GM18499 (cell line): ENCODE data around the gene CRB1.

Source experiments
- ATAC-seq: cut with Tn5 transposase; IDR thresholded peaks from one replicate; pipeline ENCODE4 v1.9.1; 2021; ENCODE audit warnings: moderate number of reproducible peaks; ENCODE audit not compliant: insufficient read depth, unreplicated experiment

CRB1 gene

DNA sequence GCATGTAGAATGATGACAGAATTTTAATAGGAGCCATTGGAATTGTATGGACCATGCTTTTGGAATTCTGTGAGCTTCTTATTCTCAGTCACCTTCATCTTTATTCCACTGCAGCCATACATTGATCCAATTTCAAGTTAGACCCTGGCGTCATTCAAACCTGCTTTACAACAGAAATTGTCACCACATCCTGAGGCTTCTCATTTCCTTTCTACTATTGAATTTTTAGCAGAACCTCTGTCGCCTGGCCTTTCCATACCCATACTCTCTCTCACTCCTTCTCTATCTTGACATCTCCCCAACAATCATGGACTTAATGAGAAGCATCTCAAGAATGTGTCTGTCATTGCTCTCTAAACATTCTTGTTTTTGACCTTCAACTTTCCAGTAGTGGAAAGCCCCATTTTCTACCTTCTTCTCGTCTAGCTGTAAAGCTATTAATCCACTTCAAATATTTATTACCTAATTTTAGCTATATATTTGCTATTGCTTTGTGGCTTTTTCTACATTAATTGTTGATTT is 74.1 kb downstream of the CRB1 start:
- ATAC-seq, result no peak

DNA sequence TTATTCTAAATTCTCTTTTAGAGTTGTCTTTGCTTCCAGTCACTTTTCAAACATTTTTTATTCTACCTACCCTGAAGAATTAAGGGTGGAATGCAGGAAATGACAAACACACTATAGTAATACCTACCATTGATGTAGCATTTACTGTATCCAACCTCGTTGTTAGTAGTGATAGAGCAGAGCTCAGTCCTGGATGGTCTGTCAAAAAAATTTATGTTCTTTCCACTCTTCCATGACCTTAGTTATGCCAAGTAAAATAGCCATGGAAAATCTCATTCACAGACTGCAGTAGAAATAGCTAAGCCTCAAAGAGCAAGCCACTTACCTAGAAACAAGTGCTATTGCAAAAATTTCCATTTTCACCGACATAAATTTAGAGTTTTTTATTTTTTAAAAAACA is 74.6 kb downstream of the CRB1 start:
- ATAC-seq, result no peak

DNA sequence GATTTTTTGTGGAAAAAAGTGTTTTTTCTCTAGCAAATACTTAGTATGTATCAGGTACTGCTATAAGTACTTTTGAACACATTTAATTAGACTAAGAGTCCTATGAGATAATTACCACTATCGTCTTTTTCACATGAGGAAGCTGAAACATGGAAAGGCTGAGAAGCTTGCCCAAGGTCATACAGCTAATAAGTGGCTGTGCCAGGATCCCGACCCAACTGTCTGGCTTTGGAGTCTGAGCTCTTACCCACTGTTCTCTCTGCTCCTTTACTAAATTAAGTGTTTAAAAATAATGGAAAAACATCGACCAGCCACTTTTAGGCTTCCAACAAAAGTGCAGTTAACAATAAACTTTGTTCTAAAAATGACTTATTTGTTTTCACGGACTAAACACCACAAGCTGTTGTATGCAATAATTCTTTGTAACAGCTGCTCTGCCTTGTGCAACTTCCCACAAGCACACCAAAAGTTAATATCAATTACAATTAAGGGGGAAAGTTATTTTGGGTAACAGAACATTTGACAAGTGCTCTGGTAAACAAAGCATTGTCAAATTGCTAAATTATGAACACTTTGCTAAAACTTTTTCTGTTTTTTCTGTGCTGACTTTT is 75.7 kb downstream of the CRB1 start:
- no peak for ATAC-seq

DNA sequence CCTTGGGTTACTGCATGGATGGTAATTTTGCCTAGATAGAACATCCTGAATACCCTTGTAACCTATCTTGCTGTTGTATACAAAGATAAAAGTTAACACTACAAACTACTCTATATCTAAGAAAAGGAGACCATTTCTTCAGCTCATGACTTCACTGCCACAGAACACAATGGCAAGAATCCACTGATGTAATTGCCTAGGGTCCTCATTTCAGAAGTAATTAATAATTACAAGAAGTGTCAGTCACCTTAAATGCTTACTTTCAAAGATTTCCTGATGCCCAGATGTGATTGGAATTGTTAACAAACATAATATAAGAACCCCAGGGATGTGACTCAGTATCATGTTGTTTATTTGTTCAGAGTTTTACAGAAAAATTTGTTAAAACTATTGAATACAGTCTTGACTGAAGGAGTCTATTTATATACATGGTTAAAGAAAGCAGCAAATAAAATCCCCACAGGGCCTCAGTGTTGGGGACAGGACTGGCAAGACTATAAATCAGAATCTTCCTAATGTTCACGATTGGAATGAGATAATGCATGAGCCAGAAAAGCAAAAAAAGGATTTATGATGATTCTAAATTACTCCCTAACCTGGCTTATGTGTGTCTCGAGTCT is 83.9 kb downstream of the CRB1 start:
- no peak for ATAC-seq

GRCh38 chr1:197355248-197355995 is 87.4 kb downstream of the CRB1 start:
- no peak for ATAC-seq

GRCh38 chr1:197356723-197357533 is 88.9 kb downstream of the CRB1 start:
- no peak for ATAC-seq

DNA sequence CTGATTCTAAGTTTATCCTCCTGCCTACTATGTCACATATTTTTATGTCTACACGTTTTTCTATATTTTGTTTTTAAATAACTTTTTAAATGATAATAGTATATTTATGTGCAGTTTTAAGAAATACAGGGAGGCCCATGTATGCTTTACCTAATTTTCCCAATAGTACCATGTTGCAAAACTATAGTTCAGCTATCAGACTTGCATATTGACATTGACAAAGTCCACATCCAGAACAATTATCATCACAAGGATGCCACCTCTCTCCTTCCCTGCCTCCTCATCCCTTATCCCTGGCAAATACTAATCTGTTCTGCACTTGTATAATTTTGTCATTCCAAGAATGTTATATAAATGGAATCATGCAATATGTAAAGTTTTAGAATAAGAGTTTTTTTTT is 90.9 kb downstream of the CRB1 start:
- no peak for ATAC-seq

GRCh38 chr1:197360068-197360467 is 92.0 kb downstream of the CRB1 start:
- no peak for ATAC-seq

GRCh38 chr1:197362871-197363270 is 94.8 kb downstream of the CRB1 start:
- ATAC-seq, result no peak

- no peak for ATAC-seq
Observed at GRCh38 chr1:197363855-197364254, 95.8 kb downstream of the CRB1 start.

DNA sequence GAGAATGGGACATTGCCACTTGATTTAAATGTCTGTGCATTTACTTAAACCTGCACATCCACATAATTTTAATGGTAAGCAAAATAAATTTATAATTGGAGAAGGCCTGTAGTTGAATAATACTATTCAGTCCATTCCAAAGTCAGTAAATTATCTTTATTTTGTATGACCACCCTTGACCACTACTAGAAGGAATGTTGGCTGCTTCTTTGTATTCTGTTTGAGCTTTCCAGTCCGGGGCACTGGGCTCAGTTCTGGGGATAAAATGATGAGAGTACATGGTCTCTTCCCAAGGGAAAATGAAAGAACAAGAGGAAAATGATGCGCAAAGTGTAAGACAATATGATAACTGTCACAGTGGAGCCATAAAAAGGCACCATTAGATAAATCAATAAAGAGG is 98.9 kb downstream of the CRB1 start:
- no peak for ATAC-seq

DNA sequence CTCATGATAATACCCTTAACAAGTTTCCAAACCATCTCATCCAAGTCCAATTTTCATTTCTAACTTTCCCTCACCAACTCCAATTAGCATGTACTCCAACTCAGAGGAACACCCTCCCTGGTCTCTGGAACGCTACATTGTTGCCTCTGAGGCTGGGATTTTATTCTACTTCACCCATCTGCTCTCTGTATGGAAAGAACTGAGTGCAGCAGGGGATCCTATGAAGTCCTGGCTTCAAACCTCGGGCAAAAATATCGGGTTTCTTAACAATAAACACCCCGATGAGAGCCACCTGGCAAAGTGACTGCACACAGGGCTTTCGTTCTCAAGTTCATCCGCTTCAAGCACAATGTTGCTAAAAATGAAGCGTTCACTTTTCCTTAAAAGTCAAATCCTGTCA is 99.6 kb downstream of the CRB1 start:
- ATAC-seq, result no peak

- ATAC-seq, result no peak
Observed at GRCh38 chr1:197374428-197374827, 106.4 kb downstream of the CRB1 start.

GRCh38 chr1:197384471-197384870 is 116.4 kb downstream of the CRB1 start:
- no peak for ATAC-seq

DNA sequence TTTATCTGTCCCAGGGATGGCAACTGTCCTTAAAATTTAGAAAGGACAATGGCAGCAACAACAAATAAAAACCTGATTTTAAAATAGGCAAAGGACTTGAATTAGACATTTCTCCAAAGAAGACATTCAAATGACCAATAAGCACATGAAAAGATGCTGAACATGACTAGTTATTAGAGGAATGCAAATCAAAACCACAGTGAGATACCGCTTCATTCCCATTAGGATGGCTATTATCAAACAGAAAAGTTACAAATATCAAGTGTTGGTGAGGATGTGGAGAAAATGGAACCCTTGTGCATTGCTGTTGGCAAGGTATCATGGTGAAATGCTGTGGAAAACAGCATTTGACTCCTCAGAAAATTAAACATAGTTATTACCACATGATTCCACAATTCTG is 120.7 kb downstream of the CRB1 start:
- ATAC-seq, result no peak

DNA sequence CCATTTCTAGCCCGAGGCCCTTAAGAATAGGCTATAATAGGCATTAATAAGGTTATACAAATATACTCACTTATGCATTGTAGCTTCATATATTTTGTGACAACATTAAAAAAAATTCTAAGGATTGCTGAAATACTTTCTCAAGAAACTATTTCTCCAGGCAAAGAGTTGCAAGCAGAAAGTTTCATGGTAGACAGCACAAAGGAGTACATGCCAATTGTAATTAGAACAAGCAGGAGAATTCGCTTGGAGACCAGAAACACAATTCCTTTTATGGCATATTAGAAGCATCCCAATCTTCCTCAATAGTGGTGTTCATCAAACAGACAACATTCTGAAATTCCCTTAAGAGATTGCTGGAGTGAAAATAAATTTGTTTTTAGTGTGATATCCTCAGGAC is 122.8 kb downstream of the CRB1 start:
- no peak for ATAC-seq

DNA sequence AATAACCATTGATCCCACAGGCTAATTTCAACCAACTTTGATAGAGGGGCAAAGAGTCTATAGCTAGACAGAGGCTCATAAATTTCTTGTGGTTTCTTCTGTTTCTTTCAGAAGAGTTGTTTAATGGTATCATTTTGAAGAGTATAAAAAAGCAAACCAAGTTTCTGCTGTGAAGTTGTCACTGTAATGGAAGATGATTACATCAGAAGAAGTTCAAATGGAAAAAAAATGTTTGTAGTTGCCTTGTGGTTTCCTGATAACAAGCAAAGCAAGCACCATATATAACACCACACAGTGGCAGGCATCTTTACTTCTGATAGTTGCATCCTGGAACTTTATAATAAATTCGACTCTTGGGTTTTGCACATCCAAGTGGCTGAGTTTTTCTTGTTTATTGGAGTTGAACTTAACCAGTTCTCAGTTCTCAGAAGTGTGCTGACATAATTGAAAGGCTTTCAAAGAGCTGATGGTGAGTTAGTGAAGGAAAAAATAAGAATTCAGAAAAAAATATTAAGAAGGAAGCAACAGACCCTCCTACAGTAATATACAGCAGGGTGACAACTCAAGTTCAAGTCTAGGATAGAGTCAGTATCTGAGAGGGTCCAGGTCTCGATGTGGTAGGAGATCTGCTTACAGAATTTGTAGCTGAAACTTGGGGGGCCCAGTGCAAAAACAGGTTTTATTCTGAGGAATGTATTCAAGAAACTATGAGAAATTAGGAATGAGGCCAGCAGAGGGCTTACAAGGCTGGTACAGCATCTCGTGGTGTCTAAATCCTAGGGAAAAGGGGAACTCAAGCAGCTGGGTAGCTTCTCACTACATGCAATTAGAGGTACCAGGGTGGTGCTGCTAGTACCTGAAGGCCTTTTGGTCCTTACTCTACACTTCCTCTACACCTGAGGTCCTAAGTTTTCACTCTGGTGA is 123.5 kb downstream of the CRB1 start:
- ATAC-seq, result no peak

DNA sequence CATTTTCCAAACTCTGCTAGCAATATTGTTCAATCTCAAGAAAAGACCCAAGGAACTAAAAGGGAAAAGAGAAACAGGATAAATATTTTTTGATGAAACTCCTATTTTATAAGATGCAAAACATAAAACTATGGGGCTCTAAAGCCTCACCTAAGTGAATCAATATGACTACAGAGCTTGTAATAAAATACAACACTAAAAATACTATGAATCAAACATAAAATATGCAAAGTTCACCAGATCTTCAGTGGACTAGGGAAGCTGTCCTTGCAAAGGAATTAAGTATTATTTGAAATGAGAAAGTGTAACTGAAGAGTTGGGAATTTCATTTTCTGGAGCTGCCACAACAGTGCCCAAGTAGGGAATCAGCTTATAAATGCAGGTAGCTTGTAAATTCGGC is 124.5 kb downstream of the CRB1 start:
- no peak for ATAC-seq

- no peak for ATAC-seq
Observed at GRCh38 chr1:197393105-197393504, 125.1 kb downstream of the CRB1 start.

DNA sequence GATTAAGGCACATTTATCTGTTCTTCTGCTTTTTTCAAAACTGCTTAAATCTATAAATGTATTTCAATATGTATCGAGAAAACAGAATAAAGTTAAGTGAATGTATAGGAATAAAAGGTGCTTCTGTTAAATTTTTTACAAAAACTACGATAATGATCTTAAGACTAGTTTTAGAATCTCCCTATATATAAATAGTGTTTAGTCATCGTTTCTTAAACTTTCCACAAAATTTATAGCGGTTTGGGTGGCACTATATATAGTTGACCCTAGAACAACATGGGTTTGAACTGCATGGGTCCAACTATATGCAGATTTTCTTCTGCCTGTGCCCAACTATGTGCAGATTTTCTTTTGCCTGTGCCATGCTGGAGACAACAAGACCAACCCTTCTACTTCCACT is 125.7 kb downstream of the CRB1 start:
- ATAC-seq, result no peak
